NCI-H524 (cell line): ENCODE data around the gene SPEM1.
"Not testable (repeated sequence)": the region's sequence is repeated elsewhere in the genome, so short reads cannot be mapped to it uniquely, and the experiment has no call there.

Source experiments
- DNase-seq, 2 experiments: peaks; one replicate each; lab custom pipeline; 2025; lab: John Stamatoyannopoulos, UW

The SPEM1 gene

DNA sequence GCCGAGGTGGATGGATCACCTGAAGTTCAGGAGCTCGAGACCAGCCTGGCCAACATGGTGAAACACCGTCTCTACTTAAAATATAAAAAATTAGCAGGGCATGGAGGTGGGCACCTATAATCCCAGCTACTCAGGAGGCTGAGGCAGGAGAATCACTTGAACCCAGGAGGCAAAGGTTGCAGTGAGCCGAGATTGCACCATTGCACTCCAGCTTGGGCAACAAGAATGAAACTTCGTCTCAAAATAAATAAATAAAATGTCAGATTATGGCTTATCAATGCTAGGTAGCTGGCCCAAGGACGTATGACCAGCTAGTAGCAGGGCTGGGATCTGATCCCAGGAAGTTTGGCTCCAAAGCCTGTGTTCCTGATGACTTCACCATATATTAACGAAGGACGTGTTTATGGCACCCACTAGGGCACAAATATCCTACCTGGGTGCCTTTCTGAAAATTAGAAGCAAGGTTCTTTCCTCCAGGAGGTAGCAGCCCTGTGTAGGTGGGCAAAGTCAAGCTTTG, 50.4 kb downstream of the SPEM1 start:
- DNase-seq, result not testable (repeated sequence)
